Glutamatergic neuron (in vitro differentiated cells): ENCODE data around the gene PACRG. TPM values are rescaled to one million over a fixed set of nuclear protein-coding genes. Genes with fewer than 3 reads are reported as not detected.

Source experiments
- DNase-seq: peaks from one replicate; pipeline ENCODE4 v3.0.0; 2022
- H3K27ac Mint-ChIP-seq: one replicate; pipeline ENCODE4 v1.8.0; 2020; ENCODE audit warnings: mild to moderate bottlenecking, mixed read lengths, inconsistent platforms; ENCODE audit not compliant: unreplicated experiment
- H3K27me3 Mint-ChIP-seq: one replicate; pipeline ENCODE4 v1.8.0; 2020; ENCODE audit warnings: mild to moderate bottlenecking, moderate library complexity, mixed read lengths, inconsistent platforms; ENCODE audit not compliant: unreplicated experiment
- H3K36me3 Mint-ChIP-seq: one replicate; pipeline ENCODE4 v1.8.0; 2020; ENCODE audit warnings: mild to moderate bottlenecking, mixed read lengths, inconsistent platforms; ENCODE audit not compliant: unreplicated experiment
- H3K4me1 Mint-ChIP-seq: one replicate; pipeline ENCODE4 v1.8.0; 2020; ENCODE audit warnings: mild to moderate bottlenecking, low read depth, mixed read lengths, inconsistent platforms; ENCODE audit not compliant: unreplicated experiment
- H3K4me3 Mint-ChIP-seq: one replicate; pipeline ENCODE4 v1.8.0; 2020; ENCODE audit warnings: mild to moderate bottlenecking, mixed read lengths, inconsistent platforms; ENCODE audit not compliant: unreplicated experiment
- H3K9me3 Mint-ChIP-seq: one replicate; pipeline ENCODE4 v1.8.0; 2020; ENCODE audit warnings: mild to moderate bottlenecking, moderate library complexity, mixed read lengths, inconsistent platforms; ENCODE audit not compliant: unreplicated experiment
- total RNA-seq: library from RNA; stranded (reverse); fragmentation: NEBNext Ultra II Directional; extraction: Animal tissue kit (Norgen Biotek cat#: 25700); gene quantifications from one replicate; pipeline ENCODE4 v1.2.1, GENCODE V29; 2021; ENCODE audit not compliant: unreplicated experiment
- TF ChIP-seq, protein P1 (sequence below): fragments of 200-600 bp; sonication (generic); IDR thresholded peaks from one replicate; pipeline ENCODE4 v1.5.0; 2021; ENCODE audit not compliant: partially characterized antibody, unreplicated experiment

The PACRG gene
- total RNA-seq, 1 donor from 2014 or later: not detected

DNA sequence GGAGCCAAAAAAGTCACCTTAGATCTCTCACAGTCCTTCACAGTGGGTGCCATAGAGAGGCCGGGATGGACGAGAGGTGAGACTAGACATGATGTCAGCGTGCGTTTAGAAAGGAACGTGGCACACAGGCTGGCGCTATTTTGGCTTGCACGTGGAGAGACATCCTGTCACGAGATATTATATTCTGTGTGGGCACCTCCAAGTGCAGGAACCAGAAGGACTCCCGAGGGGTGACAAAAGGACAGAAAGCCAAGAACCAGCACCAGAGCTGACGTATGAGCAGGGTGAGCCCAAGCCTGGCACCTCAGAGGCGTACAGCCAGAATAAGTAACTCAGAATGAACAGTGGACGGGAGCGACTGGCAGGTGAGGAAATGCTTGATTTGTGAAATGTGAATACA, 636.9 kb downstream of the PACRG start:
- no peak for DNase-seq
- TF ChIP-seq, protein P1, sequence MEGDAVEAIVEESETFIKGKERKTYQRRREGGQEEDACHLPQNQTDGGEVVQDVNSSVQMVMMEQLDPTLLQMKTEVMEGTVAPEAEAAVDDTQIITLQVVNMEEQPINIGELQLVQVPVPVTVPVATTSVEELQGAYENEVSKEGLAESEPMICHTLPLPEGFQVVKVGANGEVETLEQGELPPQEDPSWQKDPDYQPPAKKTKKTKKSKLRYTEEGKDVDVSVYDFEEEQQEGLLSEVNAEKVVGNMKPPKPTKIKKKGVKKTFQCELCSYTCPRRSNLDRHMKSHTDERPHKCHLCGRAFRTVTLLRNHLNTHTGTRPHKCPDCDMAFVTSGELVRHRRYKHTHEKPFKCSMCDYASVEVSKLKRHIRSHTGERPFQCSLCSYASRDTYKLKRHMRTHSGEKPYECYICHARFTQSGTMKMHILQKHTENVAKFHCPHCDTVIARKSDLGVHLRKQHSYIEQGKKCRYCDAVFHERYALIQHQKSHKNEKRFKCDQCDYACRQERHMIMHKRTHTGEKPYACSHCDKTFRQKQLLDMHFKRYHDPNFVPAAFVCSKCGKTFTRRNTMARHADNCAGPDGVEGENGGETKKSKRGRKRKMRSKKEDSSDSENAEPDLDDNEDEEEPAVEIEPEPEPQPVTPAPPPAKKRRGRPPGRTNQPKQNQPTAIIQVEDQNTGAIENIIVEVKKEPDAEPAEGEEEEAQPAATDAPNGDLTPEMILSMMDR: no peak
- H3K4me3 Mint-ChIP-seq: no peak overlapping the region
- no peaks in the 10 kb centered on the region for H3K36me3 Mint-ChIP-seq
- H3K4me1 Mint-ChIP-seq: peaks cover 10% of the 10 kb centered on the region
- H3K27ac Mint-ChIP-seq: no peak overlapping the region
- H3K27me3 Mint-ChIP-seq: no peaks in the 10 kb centered on the region
- peaks cover 3% of the 10 kb centered on the region for H3K9me3 Mint-ChIP-seq

Other genes starting within 250 kb of the PACRG start
- gene PRKN, start 208 bp upstream of the PACRG start, total RNA-seq: 7.0 TPM